ENCODE results near the gene IFNA7.
A peak's percentile ranks its signal among the peaks of the same experiment; 100 is the strongest.
"Not testable (repeated sequence)": the region's sequence is repeated elsewhere in the genome, so short reads cannot be mapped to it uniquely, and the experiment has no call there.

The IFNA7 gene

GRCh38 chr9:21233258-21233657 lies 31.3 kb upstream of the IFNA7 start:
- TF ChIP-seq, protein P1, sequence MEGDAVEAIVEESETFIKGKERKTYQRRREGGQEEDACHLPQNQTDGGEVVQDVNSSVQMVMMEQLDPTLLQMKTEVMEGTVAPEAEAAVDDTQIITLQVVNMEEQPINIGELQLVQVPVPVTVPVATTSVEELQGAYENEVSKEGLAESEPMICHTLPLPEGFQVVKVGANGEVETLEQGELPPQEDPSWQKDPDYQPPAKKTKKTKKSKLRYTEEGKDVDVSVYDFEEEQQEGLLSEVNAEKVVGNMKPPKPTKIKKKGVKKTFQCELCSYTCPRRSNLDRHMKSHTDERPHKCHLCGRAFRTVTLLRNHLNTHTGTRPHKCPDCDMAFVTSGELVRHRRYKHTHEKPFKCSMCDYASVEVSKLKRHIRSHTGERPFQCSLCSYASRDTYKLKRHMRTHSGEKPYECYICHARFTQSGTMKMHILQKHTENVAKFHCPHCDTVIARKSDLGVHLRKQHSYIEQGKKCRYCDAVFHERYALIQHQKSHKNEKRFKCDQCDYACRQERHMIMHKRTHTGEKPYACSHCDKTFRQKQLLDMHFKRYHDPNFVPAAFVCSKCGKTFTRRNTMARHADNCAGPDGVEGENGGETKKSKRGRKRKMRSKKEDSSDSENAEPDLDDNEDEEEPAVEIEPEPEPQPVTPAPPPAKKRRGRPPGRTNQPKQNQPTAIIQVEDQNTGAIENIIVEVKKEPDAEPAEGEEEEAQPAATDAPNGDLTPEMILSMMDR (IDR thresholded peaks at IDR 0.05; ENCODE audit: borderline replicate concordance, insufficient read depth, low read depth, low read length) = no peak
- H3K4me3 ChIP-seq (ENCODE audit: low read depth, low read length) = no peak overlapping the region

DNA sequence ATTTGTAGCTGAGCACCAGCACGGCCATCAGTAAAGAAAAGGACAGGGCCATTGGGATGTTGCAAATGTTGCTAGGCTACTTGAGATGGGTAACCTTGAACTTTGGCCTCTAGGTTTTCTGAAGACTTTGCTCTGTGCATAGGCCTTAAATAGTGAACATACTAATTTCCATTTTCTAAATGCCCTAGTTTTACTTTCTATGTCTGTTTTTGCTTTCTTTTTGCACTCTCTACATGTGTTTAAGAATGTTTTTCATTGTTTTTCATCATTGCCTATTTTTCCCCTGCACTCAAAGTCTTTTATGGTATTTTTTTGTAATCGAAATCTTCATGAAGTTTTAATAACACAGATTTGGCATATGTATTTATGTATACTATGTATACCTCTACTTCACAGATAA lies 26.1 kb upstream of the IFNA7 start, which contains the start of gene IFNA17:
IFNA17 (minus strand) TSS at position 101 of the 400 bp plus-strand sequence; CDS start at position 52, 49 bp downstream.
- no peak within 1 kb of the TSS for H3K4me3 ChIP-seq (ENCODE audit: low read depth, low read length)

DNA sequence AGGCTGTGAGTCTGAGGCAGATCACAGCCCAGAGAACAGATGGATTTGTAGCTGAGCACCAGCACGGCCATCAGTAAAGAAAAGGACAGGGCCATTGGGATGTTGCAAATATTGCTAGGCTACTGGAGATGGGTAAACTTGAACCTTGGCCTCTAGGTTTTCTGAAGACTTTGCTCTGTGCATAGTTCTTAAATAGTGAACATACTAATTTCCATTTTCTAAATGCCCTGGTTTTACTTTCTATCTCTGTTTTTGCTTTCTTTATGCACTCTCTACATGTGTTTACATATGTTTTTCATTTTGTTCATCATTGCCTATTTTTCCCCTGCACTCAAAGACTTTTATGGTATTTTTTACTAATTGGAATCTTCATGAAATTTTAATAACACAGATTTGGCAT lies 15.2 kb upstream of the IFNA7 start, which contains the start of gene IFNA16:
IFNA16 (minus strand) TSS at position 101 of the 400 bp plus-strand sequence; CDS start at position 95, 6 bp downstream.
- not testable (repeated sequence) for H3K4me3 ChIP-seq (ENCODE audit: low read depth, low read length)

More for the DNA sequence above, 26.1 kb upstream of the IFNA7 start, which contains the start of gene IFNA17:
- TF ChIP-seq, protein P1 (IDR thresholded peaks at IDR 0.05; ENCODE audit: borderline replicate concordance, insufficient read depth, low read depth, low read length) = no peak

DNA sequence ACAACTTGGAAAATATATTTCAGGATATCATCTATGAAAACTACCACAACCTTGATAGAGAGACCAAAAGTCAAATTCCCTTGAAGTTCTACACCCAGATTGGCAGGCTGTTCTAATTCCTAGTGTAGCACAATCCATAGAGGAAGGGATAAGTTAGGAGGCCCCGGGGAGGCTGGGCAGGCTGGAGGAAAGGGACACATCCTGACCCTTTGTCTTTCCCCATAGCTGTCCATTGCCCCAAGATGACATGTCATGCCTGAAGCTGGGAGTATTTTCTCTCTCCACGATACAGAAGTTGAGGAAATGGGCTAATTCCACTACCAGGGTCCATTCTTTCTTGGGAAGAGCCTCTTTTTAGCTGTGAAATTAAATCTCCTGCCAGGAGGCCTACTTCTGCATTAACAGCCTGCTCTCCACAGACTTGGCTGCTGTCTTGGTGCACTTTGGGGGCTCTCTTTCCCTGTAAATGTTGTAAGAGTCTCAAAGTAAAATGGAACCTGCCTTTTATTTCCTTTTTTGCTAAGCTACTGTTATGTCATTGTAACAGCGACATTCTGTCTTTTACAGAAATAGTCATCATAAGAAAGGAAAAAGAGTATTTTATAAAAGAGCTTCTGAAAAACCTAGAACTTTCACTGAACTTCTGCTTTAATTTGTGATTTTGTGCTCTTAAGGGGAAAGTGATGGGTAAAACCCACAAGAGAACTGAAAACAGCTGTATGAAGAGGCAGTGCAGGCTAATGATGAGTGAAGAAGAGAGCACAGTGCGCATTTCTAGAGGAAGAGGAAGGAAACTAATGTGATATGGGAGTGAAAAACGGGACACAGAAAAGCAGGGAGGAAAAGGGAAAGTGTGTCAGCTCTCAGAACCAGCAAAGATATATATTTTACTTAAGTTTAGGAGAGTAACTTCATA lies 11.7 kb upstream of the IFNA7 start:
- not testable (repeated sequence) for H3K4me3 ChIP-seq (ENCODE audit: low read depth, low read length)
- TF ChIP-seq, protein P1 (IDR thresholded peaks at IDR 0.05; ENCODE audit: borderline replicate concordance, insufficient read depth, low read depth, low read length) = peak; percentile 45

DNA sequence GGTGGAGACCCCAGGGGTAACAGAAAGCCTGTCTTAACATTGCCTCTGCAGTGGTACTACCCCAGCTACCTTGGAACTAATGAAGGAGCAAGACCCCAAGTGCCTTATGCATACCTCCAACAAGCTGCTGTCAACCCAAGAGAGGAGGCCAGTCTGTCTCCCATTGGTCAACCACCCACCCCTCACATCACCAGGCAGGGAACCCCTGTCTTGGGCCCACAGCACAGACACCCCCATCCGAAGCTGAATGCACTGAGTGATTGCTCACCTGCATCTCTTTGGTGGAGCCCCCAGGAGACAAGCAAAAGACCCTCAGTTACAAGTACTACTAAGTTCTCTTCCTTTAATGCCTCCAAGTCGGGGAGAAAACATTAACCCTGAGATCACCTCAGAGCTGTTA lies 10.2 kb upstream of the IFNA7 start:
- not testable (repeated sequence) for H3K4me3 ChIP-seq (ENCODE audit: low read depth, low read length)

GRCh38 chr9:21210782-21211181 lies 8.8 kb upstream of the IFNA7 start:
- not testable (repeated sequence) for H3K4me3 ChIP-seq (ENCODE audit: low read depth, low read length)

DNA sequence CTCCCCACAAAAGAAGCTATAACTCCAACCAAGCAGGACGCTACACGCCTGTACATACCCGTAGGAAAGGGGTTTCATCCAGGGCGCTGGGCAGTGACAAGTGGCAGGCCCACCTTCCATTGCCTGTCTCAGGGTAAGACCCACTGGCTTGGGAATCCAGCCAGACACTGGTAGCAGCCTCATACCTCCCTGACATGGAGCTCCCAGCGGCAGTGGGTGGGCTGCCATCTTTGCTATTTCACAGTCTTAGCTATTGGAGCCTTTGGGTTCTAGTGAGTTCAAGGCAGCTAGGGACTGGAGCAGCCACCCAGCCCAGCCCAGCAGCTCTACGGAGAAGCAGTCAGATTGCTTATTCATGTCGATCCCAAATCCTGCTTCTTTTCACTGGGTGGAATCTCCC lies 8.3 kb upstream of the IFNA7 start:
- TF ChIP-seq, protein P1 (IDR thresholded peaks at IDR 0.05; ENCODE audit: borderline replicate concordance, insufficient read depth, low read depth, low read length) = no peak
- no peak overlapping the region for H3K4me3 ChIP-seq (ENCODE audit: low read depth, low read length)

DNA sequence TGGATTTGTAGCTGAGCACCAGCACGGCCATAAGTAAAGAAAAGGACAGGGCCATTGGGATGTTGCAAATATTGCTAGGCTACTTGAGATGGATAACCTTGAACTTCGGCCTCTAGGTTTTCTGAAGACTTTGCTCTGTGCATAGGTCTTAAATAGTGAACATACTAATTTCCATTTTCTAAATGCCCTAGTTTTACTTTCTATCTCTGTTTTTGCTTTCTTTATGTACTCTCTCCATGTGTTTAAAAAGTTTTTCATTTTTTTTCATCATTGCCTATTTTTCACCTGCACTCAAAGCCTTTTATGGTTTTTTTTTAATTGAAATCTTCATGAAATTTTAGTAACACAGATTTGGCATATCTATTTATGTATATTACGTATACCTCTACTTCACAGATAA lies 5.0 kb upstream of the IFNA7 start, which contains the start of gene IFNA10:
IFNA10 (minus strand) TSS at position 101 of the 400 bp plus-strand sequence; CDS start at position 55, 46 bp downstream.
- H3K4me3 ChIP-seq (ENCODE audit: low read depth, low read length) = not testable (repeated sequence)

GRCh38 chr9:21205204-21205603 lies 3.2 kb upstream of the IFNA7 start:
- no peak overlapping the region for H3K4me3 ChIP-seq (ENCODE audit: low read depth, low read length)
- TF ChIP-seq, protein P1 (IDR thresholded peaks at IDR 0.05; ENCODE audit: borderline replicate concordance, insufficient read depth, low read depth, low read length) = no peak
